GM23338 (cell line): Measurements from ENCODE around the gene ESRRB. TPM values are rescaled to one million over a fixed set of nuclear protein-coding genes. Genes with fewer than 3 reads are reported as not detected.

ENCODE experiments used
- ATAC-seq: fragments of 200-7000 bp; cut with Tn5 transposase; 3 replicates; pipeline ENCODE4 v1.9.1; 2020
- DNase-seq: peaks from one replicate; pipeline ENCODE4 v3.0.0-alpha.2; 2015; ENCODE audit warnings: low spot score
- H2AFZ ChIP-seq: fragments of 200-600 bp; sonication (generic); 2 replicates; pipeline ENCODE4 v1.8.0; 2016; ENCODE audit warnings: antibody characterized with exemption, mild to moderate bottlenecking, moderate library complexity
- H3F3A ChIP-seq: fragments of 200-600 bp; sonication (generic); replicated peaks from 2 replicates; pipeline ENCODE4 v1.8.0; 2017; ENCODE audit warnings: antibody characterized with exemption, mixed run types, low read depth
- H3K27ac ChIP-seq: fragments of 200-600 bp; sonication (generic); 2 replicates; pipeline ENCODE4 v1.6.1; 2016; ENCODE audit warnings: low read depth
- H3K27me3 ChIP-seq: fragments of 200-600 bp; sonication (generic); 2 replicates; pipeline ENCODE4 v1.8.0; 2016; ENCODE audit warnings: mild to moderate bottlenecking, mixed run types, moderate library complexity; ENCODE audit not compliant: insufficient read depth
- H3K36me3 ChIP-seq: fragments of 200-600 bp; sonication (generic); 2 replicates; pipeline ENCODE4 v1.8.0; 2016; ENCODE audit warnings: mild to moderate bottlenecking; ENCODE audit not compliant: insufficient read depth
- H3K4me1 ChIP-seq: fragments of 200-600 bp; sonication (generic); 2 replicates; pipeline ENCODE4 v1.8.0; 2016; ENCODE audit warnings: mild to moderate bottlenecking, moderate library complexity; ENCODE audit not compliant: insufficient read depth
- H3K4me2 ChIP-seq: fragments of 200-600 bp; sonication (generic); 2 replicates; pipeline ENCODE4 v1.7.1; 2017; ENCODE audit warnings: mixed run types
- H3K4me3 ChIP-seq: fragments of 200-600 bp; sonication (generic); 2 replicates; pipeline ENCODE4 v1.6.1; 2016; ENCODE audit warnings: mixed run types
- H3K79me2 ChIP-seq: fragments of 200-600 bp; sonication (generic); replicated peaks from 2 replicates; pipeline ENCODE4 v1.8.0; 2017; ENCODE audit warnings: mild to moderate bottlenecking; ENCODE audit not compliant: insufficient read depth
- H3K9me2 ChIP-seq: fragments of 200-600 bp; sonication (generic); 2 replicates; pipeline ENCODE4 v1.8.0; 2017; ENCODE audit not compliant: insufficient read depth
- H4K20me1 ChIP-seq: fragments of 200-600 bp; sonication (generic); replicated peaks from 2 replicates; pipeline ENCODE4 v1.8.0; 2017; ENCODE audit warnings: mild to moderate bottlenecking; ENCODE audit not compliant: insufficient read depth
- H3K27ac Mint-ChIP-seq: 2 replicates; pipeline ENCODE4 v1.8.0; 2020; ENCODE audit warnings: inconsistent platforms, mild to moderate bottlenecking, moderate library complexity, mixed read lengths
- H3K27me3 Mint-ChIP-seq: 3 replicates; pipeline ENCODE4 v1.8.0; 2022; ENCODE audit warnings: low read depth, mild to moderate bottlenecking, moderate library complexity, mixed read lengths, inconsistent platforms; ENCODE audit not compliant: insufficient read depth, poor library complexity
- H3K36me3 Mint-ChIP-seq: 3 replicates; pipeline ENCODE4 v1.8.0; 2021; ENCODE audit warnings: low read depth, mild to moderate bottlenecking, inconsistent platforms, moderate library complexity, mixed read lengths
- H3K4me1 Mint-ChIP-seq: 3 replicates; pipeline ENCODE4 v1.8.0; 2020; ENCODE audit warnings: mild to moderate bottlenecking, inconsistent platforms, mixed read lengths
- H3K4me3 Mint-ChIP-seq: 3 replicates; pipeline ENCODE4 v1.8.0; 2021; ENCODE audit warnings: moderate library complexity, mild to moderate bottlenecking, inconsistent platforms, mixed read lengths
- H3K9me3 Mint-ChIP-seq: 3 replicates; pipeline ENCODE4 v1.8.0; 2020; ENCODE audit warnings: moderate library complexity, mild to moderate bottlenecking, inconsistent platforms, mixed read lengths
- ETS1 ChIP-seq: IDR thresholded peaks from 2 replicates; pipeline ENCODE4 v1.6.1; 2016; ENCODE audit warnings: antibody characterized with exemption
- EZH2 ChIP-seq: fragments of 200-600 bp; sonication (generic); IDR thresholded peaks from one replicate; pipeline ENCODE4 v1.8.0; 2017; ENCODE audit warnings: antibody characterized with exemption, mild to moderate bottlenecking, low read depth; ENCODE audit not compliant: unreplicated experiment
- EZH2phosphoT487 ChIP-seq: fragments of 200-600 bp; sonication (generic); IDR thresholded peaks from one replicate; pipeline ENCODE4 v1.8.1; 2018; ENCODE audit warnings: antibody characterized with exemption; ENCODE audit not compliant: unreplicated experiment
- NANOG ChIP-seq: IDR thresholded peaks from 2 replicates; pipeline ENCODE4 v1.6.1; 2016; ENCODE audit warnings: antibody characterized with exemption, borderline replicate concordance
- POLR2AphosphoS5 ChIP-seq: IDR thresholded peaks from 2 replicates; pipeline ENCODE4 v1.6.1; 2016; ENCODE audit warnings: antibody characterized with exemption, low read depth
- REST ChIP-seq: IDR thresholded peaks from one replicate; pipeline ENCODE4 v1.6.1; 2018; ENCODE audit warnings: antibody characterized with exemption; ENCODE audit not compliant: unreplicated experiment
- STAT1 ChIP-seq: IDR thresholded peaks from one replicate; pipeline ENCODE4 v1.6.1; 2016; ENCODE audit warnings: antibody characterized with exemption; ENCODE audit not compliant: unreplicated experiment
- ZNF114 ChIP-seq: fragments of 250-450 bp; sonication (Bioruptor Pico); IDR thresholded peaks from 2 replicates; pipeline ENCODE4 v1.5.0; 2020; ENCODE audit warnings: mild to moderate bottlenecking, moderate library complexity
- ZNF331 ChIP-seq: fragments of 250-450 bp; sonication (Bioruptor Pico); IDR thresholded peaks from 2 replicates; pipeline ENCODE4 v1.5.0; 2020; ENCODE audit warnings: low read depth, mild to moderate bottlenecking, moderate library complexity
- ZNF462 ChIP-seq: fragments of 250-450 bp; sonication (Bioruptor Pico); IDR thresholded peaks from 2 replicates; pipeline ENCODE4 v1.5.0; 2020; ENCODE audit warnings: mild to moderate bottlenecking, moderate library complexity
- polyA plus RNA-seq: library from polyadenylated mRNA; unstranded; fragments of >200 nt; fragmentation: Nextera tagmentation; extraction: Ambion mirVana; gene quantifications from 2 replicates; pipeline ENCODE4 v1.2.1, GENCODE V29; 2016
- total RNA-seq: library from RNA; depleted of rRNA; stranded (reverse); fragments of >200 nt; shearing (Covaris generic); gene quantifications from 2 replicates; pipeline ENCODE4 v1.2.3, GENCODE V29; 2014

Gene ESRRB
- total and polyA plus RNA-seq, 2 experiments from 2014 or later: 0.31 to 0.52 TPM

GRCh38 chr14:76489667-76490066, 113.7 kb downstream of the ESRRB start:
- H3K4me3 Mint-ChIP-seq: no peak overlapping the region
- H4K20me1 ChIP-seq: no peaks in the 10 kb centered on the region
- DNase-seq: no peak
- H3F3A ChIP-seq: no peaks in the 10 kb centered on the region
- H3K4me3 ChIP-seq: no peak overlapping the region
- H3K36me3 Mint-ChIP-seq: no peaks in the 10 kb centered on the region
- no peak overlapping the region for H3K27ac ChIP-seq
- H3K79me2 ChIP-seq: no peaks in the 10 kb centered on the region
- H3K4me1 ChIP-seq: peaks cover 6% of the 10 kb centered on the region
- H3K36me3 ChIP-seq: no peaks in the 10 kb centered on the region
- H3K9me3 Mint-ChIP-seq: no peaks in the 10 kb centered on the region
- no peak for ATAC-seq
- no peak overlapping the region for H2AFZ ChIP-seq
- no peak overlapping the region for H3K27ac Mint-ChIP-seq
- TF ChIP-seq POLR2AphosphoS5 (no peak), REST (no peak), EZH2phosphoT487 (no peak), ZNF331 (CRISPR knock-in tag) (no peak), STAT1 (no peak), NANOG (no peak)
- H3K4me1 Mint-ChIP-seq: peaks cover 17% of the 10 kb centered on the region
- H3K9me2 ChIP-seq: no peaks in the 10 kb centered on the region
- H3K27me3 ChIP-seq: no peaks in the 10 kb centered on the region
- H3K4me2 ChIP-seq: no peak overlapping the region
- no peaks in the 10 kb centered on the region for H3K27me3 Mint-ChIP-seq

- ATAC-seq: no peak
- no peak for TF ChIP-seq ZNF462 (CRISPR knock-in tag)
- TF ChIP-seq EZH2: no peak
- TF ChIP-seq ETS1: no peak
- TF ChIP-seq ZNF114 (CRISPR knock-in tag): no peak
- TF ChIP-seq ZNF331 (CRISPR knock-in tag): no peak
These were observed 114.2 kb downstream of the ESRRB start for GRCh38 chr14:76490111-76490510.

More at GRCh38 chr14:76490111-76490510, 114.2 kb downstream of the ESRRB start:
- Mint-ChIP-seq H3K36me3 (no peaks in the 10 kb centered on the region), H3K27me3 (no peaks in the 10 kb centered on the region), H3K9me3 (no peaks in the 10 kb centered on the region), H3K27ac (no peak overlapping the region), H3K4me1 (peaks cover 17% of the 10 kb centered on the region), H3K4me3 (no peak overlapping the region)
- Histone ChIP-seq H3F3A (no peaks in the 10 kb centered on the region), H3K36me3 (no peaks in the 10 kb centered on the region), H3K4me3 (no peak overlapping the region), H4K20me1 (no peaks in the 10 kb centered on the region), H3K27me3 (no peaks in the 10 kb centered on the region), H3K4me1 (peaks cover 6% of the 10 kb centered on the region), H2AFZ (0 out of 2 replicates have a peak overlapping the region, but pooled peaks have one; percentile 43), H3K4me2 (no peak overlapping the region), H3K79me2 (no peaks in the 10 kb centered on the region), H3K9me2 (no peaks in the 10 kb centered on the region), H3K27ac (no peak overlapping the region)
- no peak for DNase-seq
